ENCODE results near the gene ZNF710.
A peak's percentile ranks its signal among the peaks of the same experiment; 100 is the strongest.
"Not testable (repeated sequence)": the region's sequence is repeated elsewhere in the genome, so short reads cannot be mapped to it uniquely, and the experiment has no call there.

Gene ZNF710

GRCh38 chr15:89967881-89968280 is 33.2 kb upstream of the ZNF710 start:
- no peak for DNase-seq (ENCODE audit: low read depth)
- TF ChIP-seq, protein P1, sequence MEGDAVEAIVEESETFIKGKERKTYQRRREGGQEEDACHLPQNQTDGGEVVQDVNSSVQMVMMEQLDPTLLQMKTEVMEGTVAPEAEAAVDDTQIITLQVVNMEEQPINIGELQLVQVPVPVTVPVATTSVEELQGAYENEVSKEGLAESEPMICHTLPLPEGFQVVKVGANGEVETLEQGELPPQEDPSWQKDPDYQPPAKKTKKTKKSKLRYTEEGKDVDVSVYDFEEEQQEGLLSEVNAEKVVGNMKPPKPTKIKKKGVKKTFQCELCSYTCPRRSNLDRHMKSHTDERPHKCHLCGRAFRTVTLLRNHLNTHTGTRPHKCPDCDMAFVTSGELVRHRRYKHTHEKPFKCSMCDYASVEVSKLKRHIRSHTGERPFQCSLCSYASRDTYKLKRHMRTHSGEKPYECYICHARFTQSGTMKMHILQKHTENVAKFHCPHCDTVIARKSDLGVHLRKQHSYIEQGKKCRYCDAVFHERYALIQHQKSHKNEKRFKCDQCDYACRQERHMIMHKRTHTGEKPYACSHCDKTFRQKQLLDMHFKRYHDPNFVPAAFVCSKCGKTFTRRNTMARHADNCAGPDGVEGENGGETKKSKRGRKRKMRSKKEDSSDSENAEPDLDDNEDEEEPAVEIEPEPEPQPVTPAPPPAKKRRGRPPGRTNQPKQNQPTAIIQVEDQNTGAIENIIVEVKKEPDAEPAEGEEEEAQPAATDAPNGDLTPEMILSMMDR (IDR thresholded peaks at IDR 0.05; ENCODE audit: insufficient read depth, low read depth, low read length, missing control alignments) = no peak
- no peak overlapping the region for H3K4me3 ChIP-seq (ENCODE audit: low read length)

DNA sequence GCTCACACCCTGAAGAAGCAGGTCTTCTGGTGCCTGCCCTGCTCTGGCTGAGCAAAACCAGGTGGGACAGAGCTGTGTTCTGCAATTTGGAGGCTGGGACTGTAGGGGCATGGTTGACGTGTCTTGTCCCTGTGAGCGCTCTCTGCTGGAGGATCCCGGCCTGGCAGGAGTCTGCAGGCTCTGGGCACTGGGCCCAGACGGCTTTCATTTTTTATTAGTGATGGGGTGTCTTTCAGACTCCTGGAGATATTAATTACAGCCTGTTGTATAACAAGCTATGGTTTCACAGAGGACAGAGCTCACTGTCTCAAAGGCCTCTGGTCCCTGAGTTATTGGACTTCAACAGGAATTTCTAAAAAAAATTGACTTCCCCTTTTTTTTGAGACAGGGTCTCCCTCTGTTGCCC is 29.5 kb upstream of the ZNF710 start:
- H3K4me3 ChIP-seq (ENCODE audit: low read length) = no peak overlapping the region
- TF ChIP-seq, protein P1 (IDR thresholded peaks at IDR 0.05; ENCODE audit: insufficient read depth, low read depth, low read length, missing control alignments) = peak; percentile 77
- peak; percentile 79 for DNase-seq (ENCODE audit: low read depth)

DNA sequence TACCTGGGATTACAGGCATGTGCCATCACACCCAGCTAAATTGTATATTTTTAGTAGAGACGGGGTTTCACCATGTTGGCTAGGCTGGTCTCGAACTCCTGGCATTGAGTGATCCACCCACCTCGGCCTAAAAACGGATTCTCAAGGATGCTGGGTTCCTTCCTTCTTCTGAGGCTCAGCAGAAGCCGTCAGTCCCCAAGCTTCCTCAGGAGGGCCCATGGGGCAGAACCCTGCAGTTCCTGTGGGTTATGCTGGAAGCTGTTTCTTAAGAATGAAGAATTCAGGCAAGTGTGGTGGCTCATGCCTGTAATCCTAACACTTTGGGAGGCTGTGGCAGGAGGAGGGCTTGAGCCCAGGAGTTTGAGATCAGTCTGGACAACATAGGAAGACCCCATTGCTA is 29.0 kb upstream of the ZNF710 start:
- no peak overlapping the region for H3K4me3 ChIP-seq (ENCODE audit: low read length)
- DNase-seq (ENCODE audit: low read depth) = no peak

DNA sequence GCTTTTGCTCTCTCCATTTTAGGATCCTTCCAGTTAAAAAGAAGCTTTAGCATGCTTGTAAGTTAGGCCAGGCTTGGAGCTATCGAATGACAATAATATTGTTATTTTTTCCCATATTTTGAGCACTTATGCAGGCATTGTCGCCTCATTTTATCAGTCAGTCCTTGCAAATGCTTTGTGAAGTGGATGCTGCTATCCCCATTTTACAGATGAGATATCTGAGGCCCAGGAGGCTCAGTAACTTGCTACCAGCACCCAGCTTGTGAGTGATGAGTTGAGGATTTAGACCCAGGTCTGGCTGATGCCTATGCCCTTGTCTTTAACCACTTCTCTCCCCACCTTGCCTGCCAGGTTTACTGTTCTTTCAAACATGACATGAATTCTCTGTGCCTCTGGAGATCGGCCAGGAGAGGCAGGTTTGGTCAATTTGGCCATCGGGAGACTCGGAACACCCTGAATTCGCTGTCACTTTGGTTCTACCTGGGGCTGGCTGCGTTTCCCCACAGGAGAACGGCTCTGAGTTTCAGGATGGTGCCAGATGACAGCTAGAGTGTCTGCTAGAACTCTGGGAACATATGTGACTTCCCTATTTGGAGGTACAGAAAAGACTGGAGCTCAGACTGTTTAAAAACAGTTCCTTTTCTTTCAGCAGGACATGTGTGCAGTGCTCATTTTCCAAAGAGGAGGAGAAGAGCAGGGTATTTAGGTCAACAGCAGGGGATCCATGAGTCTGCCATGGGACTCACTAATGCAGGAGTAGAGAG is 25.5 kb upstream of the ZNF710 start:
- H3K4me3 ChIP-seq (ENCODE audit: low read length) = no peak overlapping the region
- TF ChIP-seq, protein P1 (IDR thresholded peaks at IDR 0.05; ENCODE audit: insufficient read depth, low read depth, low read length, missing control alignments) = no peak
- no peak for DNase-seq (ENCODE audit: low read depth)

More for the DNA sequence above, 29.0 kb upstream of the ZNF710 start:
- TF ChIP-seq, protein P1 (IDR thresholded peaks at IDR 0.05; ENCODE audit: insufficient read depth, low read depth, low read length, missing control alignments) = no peak

DNA sequence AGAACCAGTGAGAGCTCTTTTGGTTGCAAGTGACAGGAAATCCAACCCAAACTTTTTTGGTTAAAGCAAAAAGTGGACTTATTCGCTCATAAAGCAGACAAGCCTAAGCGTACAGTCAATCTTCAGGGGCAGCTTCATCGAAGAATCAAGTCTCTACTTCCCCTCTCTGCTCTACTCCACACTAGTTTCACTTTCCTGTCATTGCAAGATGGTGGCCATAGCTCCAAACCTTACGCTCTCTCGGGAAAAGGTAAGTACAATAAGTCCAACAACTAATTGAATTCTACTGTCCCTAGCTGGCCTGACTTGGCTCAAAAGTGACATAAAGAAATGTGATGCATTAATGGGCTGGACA is 24.9 kb upstream of the ZNF710 start:
- TF ChIP-seq, protein P1 (IDR thresholded peaks at IDR 0.05; ENCODE audit: insufficient read depth, low read depth, low read length, missing control alignments) = no peak
- DNase-seq (ENCODE audit: low read depth) = no peak
- H3K4me3 ChIP-seq (ENCODE audit: low read length) = no peak overlapping the region

GRCh38 chr15:89977836-89978235 is 23.3 kb upstream of the ZNF710 start:
- not testable (repeated sequence) for H3K4me3 ChIP-seq (ENCODE audit: low read length); DNase-seq (ENCODE audit: low read depth)

- H3K4me3 ChIP-seq (ENCODE audit: low read length) = no peak overlapping the region
- peak; percentile 16 for DNase-seq (ENCODE audit: low read depth)
- TF ChIP-seq, protein P1 (IDR thresholded peaks at IDR 0.05; ENCODE audit: insufficient read depth, low read depth, low read length, missing control alignments) = no peak
Measured at GRCh38 chr15:89978914-89979313, 22.2 kb upstream of the ZNF710 start.
